Endothelial cell of umbilical vein (primary cell): ENCODE results near the gene FTO. TPM values are rescaled to one million over a fixed set of nuclear protein-coding genes. Genes with fewer than 3 reads are reported as not detected.

Source experiments
- BruUV-seq: library from RNA; stranded (reverse); fragments of 400-500 nt; replicated peaks from 2 replicates; lab custom pipeline; 2021; lab: Mats Ljungman, UMichigan
- CTCF ChIA-PET: fragments of 300-600, 350-600 bp; sonication (Branson Sonifier 250); formaldehyde crosslinking; loops from one replicate; lab custom pipeline; 2021; ENCODE audit warnings: antibody characterized with exemption, inconsistent platforms; lab: Charles Lee
- POLR2A ChIA-PET: fragments of 300-600, 350-600 bp; sonication (Branson Sonifier 250); formaldehyde crosslinking; loops from one replicate; lab custom pipeline; 2021; ENCODE audit warnings: antibody characterized with exemption, inconsistent platforms; lab: Charles Lee
- DNase-seq: peaks from one replicate; pipeline ENCODE4 v3.0.0-alpha.2; 2011; ENCODE audit warnings: low read depth, low spot score
- FAIRE-seq: peaks from 2 replicates; lab custom pipeline; 2011; peaks lifted over from hg19 to GRCh38; lab: Jason Lieb, UNC
- H2AFZ ChIP-seq: 2 replicates; pipeline ENCODE4 v1.6.0; 2012; ENCODE audit warnings: low read depth, low read length, control low read depth, inconsistent platforms
- H3K27ac ChIP-seq: 2 replicates; pipeline ENCODE4 v1.5.1; 2011; ENCODE audit warnings: low read depth, mild to moderate bottlenecking, control low read depth, low read length, moderate library complexity; ENCODE audit not compliant: insufficient read depth
- H3K27me3 ChIP-seq, 2 experiments: 2 replicates each; pipeline versions ENCODE4 v1.6.0 to v1.6.1; 2011; ENCODE audit warnings: low read length in 2 of 2, mixed read lengths in 1 of 2; ENCODE audit not compliant: control insufficient read depth in 2 of 2, insufficient read depth in 2 of 2
- H3K36me3 ChIP-seq, 2 experiments: 2 replicates in 1 of 2; 3 replicates in 1 of 2; pipeline ENCODE4 v1.5.1; 2011; ENCODE audit warnings: low read length in 2 of 2, mild to moderate bottlenecking in 1 of 2, moderate library complexity in 1 of 2; ENCODE audit not compliant: control insufficient read depth in 2 of 2, insufficient read depth in 2 of 2; ENCODE audit errors: extremely low read depth in 1 of 2
- H3K4me1 ChIP-seq: 3 replicates; pipeline ENCODE4 v1.5.1; 2011; ENCODE audit warnings: mild to moderate bottlenecking, low read length; ENCODE audit not compliant: control insufficient read depth, insufficient read depth; ENCODE audit errors: extremely low read depth
- H3K4me2 ChIP-seq: 2 replicates; pipeline ENCODE4 v1.6.1; 2011; ENCODE audit warnings: low read length, control low read depth, mixed read lengths; ENCODE audit not compliant: insufficient read depth
- H3K4me3 ChIP-seq, 3 experiments: fragments of 200-600 bp in 1 of 3; sonication (generic), shearing (Covaris generic) in 1 of 3; replicated peaks in 1 of 3; 2 replicates each; pipeline ENCODE4 v1.5.1; 2011 to 2016; ENCODE audit warnings: control low read depth in 3 of 3, low read length in 3 of 3, mild to moderate bottlenecking in 2 of 3, inconsistent platforms in 1 of 3, low read depth in 1 of 3, moderate library complexity in 1 of 3; ENCODE audit not compliant: insufficient read depth in 1 of 3
- H3K79me2 ChIP-seq: 2 replicates; pipeline ENCODE4 v1.6.0; 2012; ENCODE audit warnings: low read length, inconsistent platforms; ENCODE audit not compliant: control insufficient read depth, insufficient read depth
- H3K9ac ChIP-seq: replicated peaks from 2 replicates; pipeline ENCODE3; 2011; ENCODE audit warnings: low read length, control low read depth; ENCODE audit not compliant: insufficient read depth; ENCODE audit errors: extremely low read depth
- H3K9me1 ChIP-seq: replicated peaks from 3 replicates; pipeline ENCODE4 v1.6.0; 2011; ENCODE audit warnings: mild to moderate bottlenecking, low read length; ENCODE audit not compliant: control insufficient read depth, insufficient read depth; ENCODE audit errors: extremely low read depth
- H3K9me3 ChIP-seq: replicated peaks from 2 replicates; pipeline ENCODE4 v1.5.1; 2012; ENCODE audit warnings: low read length, inconsistent platforms; ENCODE audit not compliant: control insufficient read depth, insufficient read depth
- H4K20me1 ChIP-seq: replicated peaks from 2 replicates; pipeline ENCODE3; 2011; ENCODE audit warnings: mild to moderate bottlenecking, low read length; ENCODE audit not compliant: control insufficient read depth, insufficient read depth; ENCODE audit errors: extremely low read depth
- EZH2 ChIP-seq: IDR thresholded peaks from 2 replicates; pipeline ENCODE4 v1.6.1; 2012; ENCODE audit warnings: borderline replicate concordance, low read depth, mild to moderate bottlenecking, moderate library complexity, low read length, inconsistent platforms; ENCODE audit not compliant: severe bottlenecking
- FOS ChIP-seq: IDR thresholded peaks from 2 replicates; pipeline ENCODE4 v1.6.1; 2011; ENCODE audit warnings: mild to moderate bottlenecking, low read length, moderate library complexity, borderline replicate concordance; ENCODE audit not compliant: insufficient read depth
- GATA2 ChIP-seq: IDR thresholded peaks from 2 replicates; pipeline ENCODE4 v1.7.0; 2011; ENCODE audit warnings: low read depth, mild to moderate bottlenecking, moderate library complexity, mixed read lengths, low read length; ENCODE audit not compliant: insufficient read length, insufficient read depth
- JUN ChIP-seq: IDR thresholded peaks from 2 replicates; pipeline ENCODE4 v1.6.1; 2011; ENCODE audit warnings: borderline replicate concordance, low read depth; ENCODE audit not compliant: insufficient read length, insufficient read depth
- MYC ChIP-seq: IDR thresholded peaks from one replicate; pipeline ENCODE4 v1.6.1; 2011; ENCODE audit warnings: mild to moderate bottlenecking, low read depth, low read length
- POLR2A ChIP-seq: IDR thresholded peaks from 2 replicates; pipeline ENCODE4 v1.6.1; 2012; ENCODE audit warnings: low read depth, mild to moderate bottlenecking, control low read depth, low read length
- POLR2AphosphoS5 ChIP-seq: IDR thresholded peaks from 2 replicates; pipeline ENCODE4 v1.6.1; 2012; ENCODE audit warnings: low read depth, mild to moderate bottlenecking, control low read depth, low read length, moderate library complexity; ENCODE audit not compliant: insufficient read depth
- dilution Hi-C: fragments of 300-500 bp; cut with MboI; formaldehyde crosslinking; loops from one replicate; pipeline ENCODE4 v1.15.0; 2019; ENCODE audit warnings: low sequenced_read_pairs; ENCODE audit not compliant: extremely low pct_ligation_motif_present
- intact Hi-C: fragments of 100-400 bp; cut with micrococcal nuclease; formaldehyde crosslinking; loops from one replicate; pipeline ENCODE4 v1.10.0; 2022
- polyA plus RNA-seq, 4 experiments: library from polyadenylated mRNA; depleted of rRNA in 3 of 4; stranded (reverse) in 3 of 4; unstranded in 1 of 4; fragments of >200 nt; gene quantifications; 2 replicates each; pipeline versions ENCODE4 v1.2.1 to v1.2.3, GENCODE V29; 2011 to 2012; ENCODE audit warnings: missing spikeins in 1 of 4
- total RNA-seq: library from RNA; stranded (reverse); gene quantifications from 2 replicates; pipeline ENCODE4 v1.2.3, GENCODE V29; 2021
- TF ChIP-seq, protein P1 (sequence below): IDR thresholded peaks from 2 replicates; pipeline ENCODE4 v1.6.1; 2011; ENCODE audit not compliant: insufficient read depth, insufficient read length
- TF ChIP-seq, protein P2 (sequence below), 2 donors: IDR thresholded peaks; 1 replicate in 1 of 2; 2 replicates in 1 of 2; pipeline ENCODE4 v1.5.1; 2011; ENCODE audit warnings: low read length in 2 of 2, mild to moderate bottlenecking in 2 of 2, moderate library complexity in 2 of 2, control low read depth in 1 of 2, inconsistent platforms in 1 of 2, low read depth in 1 of 2; ENCODE audit not compliant: insufficient read depth in 1 of 2; ENCODE audit errors: extremely low read depth in 1 of 2

The FTO gene
- total and polyA plus RNA-seq, 2 donors (not counting 3 experiments of a cell fraction or from before 2014, with no cell fraction given) = 48.6 to 87.1 TPM

DNA sequence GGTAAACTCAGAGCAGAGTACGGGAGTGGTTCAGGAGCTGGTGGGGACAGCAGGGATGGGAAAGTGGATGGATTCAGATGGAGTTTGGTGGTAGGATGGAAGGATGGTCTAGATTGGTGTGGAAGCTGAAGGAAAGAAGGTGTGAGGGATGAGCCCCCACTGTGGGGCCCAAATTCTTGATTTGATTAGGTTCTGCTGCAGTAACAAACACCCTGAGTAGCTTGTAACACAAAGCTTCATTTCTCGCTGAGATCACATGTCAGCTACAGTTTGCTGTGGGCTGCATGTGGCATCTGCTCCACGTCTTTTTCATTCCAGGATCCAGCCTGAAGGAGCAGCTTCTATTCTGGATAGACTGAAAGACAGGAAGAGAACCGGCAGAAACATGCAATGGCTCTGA is 438.8 kb downstream of the FTO start:
- DNase-seq (no peak), FAIRE-seq (no peak)
- H4K20me1 ChIP-seq = no peaks in the 10 kb centered on the region
- no peak overlapping the region for H3K4me3 ChIP-seq
- intact Hi-C loops (loop anchor here (1.0 kb wide), 1 partner anchor 22 kb away; no protein-coding TSS in a partner anchor), dilution Hi-C loops (no loop called here)
- no peaks in the 10 kb centered on the region for H3K4me1 ChIP-seq
- no peak overlapping the region for H2AFZ ChIP-seq
- ChIA-PET CTCF (interaction anchor here (0.8 kb wide), 1 partner anchor 8 kb away, joined by 3 read pairs; no protein-coding TSS in a partner anchor), POLR2A (no interaction called here)
- no peak overlapping the region for H3K27ac ChIP-seq
- no TSS peak for BruUV-seq
- H3K9me3 ChIP-seq = no peaks in the 10 kb centered on the region
- no peak overlapping the region for H3K9ac ChIP-seq
- no peaks in the 10 kb centered on the region for H3K79me2 ChIP-seq
- no peak overlapping the region for H3K4me2 ChIP-seq
- no peak for TF ChIP-seq EZH2
- no peak for TF ChIP-seq POLR2A
- no peak for TF ChIP-seq MYC
- no peak for TF ChIP-seq POLR2AphosphoS5
- TF ChIP-seq, protein P1, sequence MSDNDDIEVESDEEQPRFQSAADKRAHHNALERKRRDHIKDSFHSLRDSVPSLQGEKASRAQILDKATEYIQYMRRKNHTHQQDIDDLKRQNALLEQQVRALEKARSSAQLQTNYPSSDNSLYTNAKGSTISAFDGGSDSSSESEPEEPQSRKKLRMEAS = no peak
- TF ChIP-seq JUN = no peak
- TF ChIP-seq, protein P2, sequence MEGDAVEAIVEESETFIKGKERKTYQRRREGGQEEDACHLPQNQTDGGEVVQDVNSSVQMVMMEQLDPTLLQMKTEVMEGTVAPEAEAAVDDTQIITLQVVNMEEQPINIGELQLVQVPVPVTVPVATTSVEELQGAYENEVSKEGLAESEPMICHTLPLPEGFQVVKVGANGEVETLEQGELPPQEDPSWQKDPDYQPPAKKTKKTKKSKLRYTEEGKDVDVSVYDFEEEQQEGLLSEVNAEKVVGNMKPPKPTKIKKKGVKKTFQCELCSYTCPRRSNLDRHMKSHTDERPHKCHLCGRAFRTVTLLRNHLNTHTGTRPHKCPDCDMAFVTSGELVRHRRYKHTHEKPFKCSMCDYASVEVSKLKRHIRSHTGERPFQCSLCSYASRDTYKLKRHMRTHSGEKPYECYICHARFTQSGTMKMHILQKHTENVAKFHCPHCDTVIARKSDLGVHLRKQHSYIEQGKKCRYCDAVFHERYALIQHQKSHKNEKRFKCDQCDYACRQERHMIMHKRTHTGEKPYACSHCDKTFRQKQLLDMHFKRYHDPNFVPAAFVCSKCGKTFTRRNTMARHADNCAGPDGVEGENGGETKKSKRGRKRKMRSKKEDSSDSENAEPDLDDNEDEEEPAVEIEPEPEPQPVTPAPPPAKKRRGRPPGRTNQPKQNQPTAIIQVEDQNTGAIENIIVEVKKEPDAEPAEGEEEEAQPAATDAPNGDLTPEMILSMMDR (IDR thresholded peaks at IDR 0.05; ENCODE audit: extremely low read depth in 1 of 2, insufficient read depth in 1 of 2, low read depth in 1 of 2, low read length in 2 of 2) = no peak
- no peak for TF ChIP-seq FOS
- TF ChIP-seq GATA2 = no peak
- no peaks in the 10 kb centered on the region for H3K27me3 ChIP-seq
- no peaks in the 10 kb centered on the region for H3K36me3 ChIP-seq
- H3K9me1 ChIP-seq = no peaks in the 10 kb centered on the region
